Activated CD8-positive, alpha-beta T cell treated with anti-CD3 and anti-CD28 coated beads, Interleukin-2, amount 10 ng/mL, durations not matched to agents 7 days and 5 days (primary cell): ENCODE measurements around the gene MPRIP. TPM values are rescaled to one million over a fixed set of nuclear protein-coding genes. Genes with fewer than 3 reads are reported as not detected.

ENCODE experiments used
- ATAC-seq: fragments of 150-1000 bp; cut with Tn5 transposase; one replicate; pipeline ENCODE4 v1.10.0; 2021; ENCODE audit warnings: moderate library complexity
- CTCF ChIA-PET: fragments of 350-600 bp; sonication (Branson Sonifier 250); formaldehyde crosslinking; loops from one replicate; lab custom pipeline; 2021; ENCODE audit warnings: antibody characterized with exemption; lab: Charles Lee
- POLR2A ChIA-PET: fragments of 350-600 bp; sonication (Branson Sonifier 250); formaldehyde crosslinking; loops from one replicate; lab custom pipeline; 2021; ENCODE audit warnings: antibody characterized with exemption; lab: Charles Lee
- DNase-seq: peaks from one replicate; pipeline ENCODE4 v3.0.0-alpha.2; 2020
- H3K27ac Mint-ChIP-seq: one replicate; pipeline ENCODE4 v1.8.0; 2021; ENCODE audit warnings: mild to moderate bottlenecking, mixed read lengths
- H3K27me3 Mint-ChIP-seq: one replicate; pipeline ENCODE4 v1.8.0; 2021; ENCODE audit warnings: low read depth, mixed read lengths
- H3K36me3 Mint-ChIP-seq: one replicate; pipeline ENCODE4 v1.8.0; 2021; ENCODE audit warnings: low read depth, mixed read lengths
- H3K4me1 Mint-ChIP-seq: one replicate; pipeline ENCODE4 v1.8.0; 2021; ENCODE audit warnings: low read depth, mixed read lengths
- H3K4me3 Mint-ChIP-seq: one replicate; pipeline ENCODE4 v1.8.0; 2021; ENCODE audit warnings: mild to moderate bottlenecking, mixed read lengths
- H3K9me3 Mint-ChIP-seq: one replicate; pipeline ENCODE4 v1.8.0; 2022; ENCODE audit warnings: mixed read lengths; ENCODE audit not compliant: insufficient read depth
- total RNA-seq, 2 experiments: library from RNA; stranded (reverse); gene quantifications; one replicate each; pipeline ENCODE4 v1.2.3, GENCODE V29; 2021

Gene MPRIP
- total RNA-seq, 2 experiments from 2014 or later: 217 to 226 TPM

DNA sequence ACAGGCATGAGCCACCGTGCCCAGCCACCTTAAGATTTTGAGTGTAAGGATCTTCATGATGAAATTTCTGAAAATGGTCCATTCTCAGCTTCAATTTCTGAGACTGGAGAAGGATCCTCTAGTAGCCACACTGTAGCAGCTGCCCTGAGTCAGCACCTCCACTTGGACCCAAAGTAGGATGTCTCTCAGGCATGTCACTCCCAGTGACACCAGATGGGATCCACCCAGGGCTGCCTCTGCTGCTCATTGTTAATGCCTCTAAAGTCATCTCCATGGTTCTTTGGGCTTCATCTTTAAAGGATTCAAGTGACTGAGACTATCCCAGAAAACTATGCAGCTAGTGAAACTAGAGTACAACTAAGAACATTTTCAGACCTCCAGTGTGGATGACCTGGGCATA, 156.0 kb downstream of the MPRIP start:
- DNase-seq: no peak
- Mint-ChIP-seq H3K36me3 (peaks cover 14% of the 10 kb centered on the region), H3K4me3 (no peak overlapping the region), H3K27ac (no peak overlapping the region), H3K9me3 (no peaks in the 10 kb centered on the region), H3K4me1 (peaks cover 2% of the 10 kb centered on the region), H3K27me3 (no peaks in the 10 kb centered on the region)
- POLR2A ChIA-PET: interaction anchor here (0.7 kb wide), 1 partner anchor 75 kb away, joined by 3 read pairs; no protein-coding TSS in a partner anchor
- no peak for ATAC-seq
- CTCF ChIA-PET: no interaction called here

DNA sequence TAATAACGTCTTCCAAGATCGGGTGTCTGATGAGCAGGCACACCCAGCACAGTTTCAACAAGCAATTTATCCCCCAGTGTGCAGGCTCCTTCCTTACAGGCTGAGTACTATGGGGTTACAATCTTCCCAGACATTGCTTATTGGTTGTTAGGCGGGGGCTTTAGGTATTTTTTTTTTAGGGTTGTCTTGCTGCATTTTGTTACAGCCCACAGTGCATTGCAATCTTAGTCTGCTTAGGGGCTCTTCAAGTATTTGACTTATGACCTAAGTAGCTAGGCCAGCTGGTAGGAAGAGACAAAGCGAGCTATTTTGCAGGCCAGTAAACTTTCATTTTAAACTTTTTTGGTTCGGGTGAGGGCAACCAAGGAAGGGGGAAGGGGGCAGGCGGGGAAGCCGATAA, 158.1 kb downstream of the MPRIP start:
- Mint-ChIP-seq H3K27ac (no peak overlapping the region), H3K9me3 (no peaks in the 10 kb centered on the region), H3K36me3 (peaks cover 22% of the 10 kb centered on the region), H3K4me3 (no peak overlapping the region), H3K27me3 (no peaks in the 10 kb centered on the region), H3K4me1 (peaks cover 21% of the 10 kb centered on the region)
- ChIA-PET POLR2A (interaction anchor here (1.6 kb wide), 1 partner anchor 20 kb away, joined by 4 read pairs; no protein-coding TSS in a partner anchor), CTCF (interaction anchor here (2.2 kb wide), 1 partner anchor 11 kb away, joined by 6 read pairs; no protein-coding TSS in a partner anchor)
- ATAC-seq (no peak), DNase-seq (no peak)

DNA sequence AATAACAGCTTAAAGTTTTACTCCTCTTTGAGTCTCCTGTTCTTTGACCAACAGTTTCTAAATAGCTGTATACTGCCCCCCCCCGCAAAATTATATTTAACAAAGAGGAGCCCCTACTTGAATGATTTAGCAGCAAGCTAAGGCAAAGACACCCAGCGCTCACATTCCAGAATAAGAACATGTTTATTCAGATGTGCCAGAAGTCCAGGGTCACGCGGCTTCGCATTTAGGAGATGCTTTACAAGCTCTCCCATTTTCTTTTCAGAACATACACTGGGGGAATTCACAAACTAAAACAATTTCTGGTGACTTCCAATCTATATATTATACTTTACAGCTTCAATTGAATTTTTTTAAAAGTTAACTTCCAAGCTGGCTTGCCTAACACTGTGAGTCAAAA, 158.6 kb downstream of the MPRIP start:
- Mint-ChIP-seq H3K4me1 (peaks cover 25% of the 10 kb centered on the region), H3K27me3 (no peaks in the 10 kb centered on the region), H3K9me3 (no peaks in the 10 kb centered on the region), H3K36me3 (peaks cover 20% of the 10 kb centered on the region), H3K4me3 (no peak overlapping the region), H3K27ac (no peak overlapping the region)
- no peak for ATAC-seq
- ChIA-PET CTCF (interaction anchor here (2.2 kb wide), 1 partner anchor 11 kb away, joined by 6 read pairs; no protein-coding TSS in a partner anchor), POLR2A (interaction anchor here (1.6 kb wide), 1 partner anchor 21 kb away, joined by 4 read pairs; no protein-coding TSS in a partner anchor)
- DNase-seq: no peak

DNA sequence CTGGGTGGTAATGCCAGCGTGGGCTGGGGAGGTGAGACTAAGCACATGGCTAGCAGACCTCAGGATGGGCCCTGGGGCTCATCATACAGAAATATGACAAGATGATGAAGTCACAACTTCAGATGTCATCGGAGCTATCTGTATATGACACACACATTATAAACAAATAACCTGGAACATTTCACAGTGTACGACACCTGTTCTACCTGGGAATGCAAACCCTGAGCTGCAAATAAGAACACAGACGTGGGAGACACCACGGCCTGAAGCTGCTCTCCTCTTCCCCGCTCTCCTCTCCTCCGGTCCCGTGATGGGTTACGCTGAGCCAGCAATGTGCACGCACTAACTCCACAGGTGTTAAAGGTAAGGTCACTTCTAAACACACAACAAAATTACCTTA, 159.0 kb downstream of the MPRIP start:
- Mint-ChIP-seq H3K27me3 (no peaks in the 10 kb centered on the region), H3K36me3 (peaks cover 20% of the 10 kb centered on the region), H3K9me3 (no peaks in the 10 kb centered on the region), H3K4me3 (no peak overlapping the region), H3K4me1 (peaks cover 25% of the 10 kb centered on the region), H3K27ac (no peak overlapping the region)
- POLR2A ChIA-PET: interaction anchor here (1.6 kb wide), 1 partner anchor 21 kb away, joined by 4 read pairs; no protein-coding TSS in a partner anchor
- ATAC-seq: no peak
- CTCF ChIA-PET: no interaction called here
- no peak for DNase-seq

DNA sequence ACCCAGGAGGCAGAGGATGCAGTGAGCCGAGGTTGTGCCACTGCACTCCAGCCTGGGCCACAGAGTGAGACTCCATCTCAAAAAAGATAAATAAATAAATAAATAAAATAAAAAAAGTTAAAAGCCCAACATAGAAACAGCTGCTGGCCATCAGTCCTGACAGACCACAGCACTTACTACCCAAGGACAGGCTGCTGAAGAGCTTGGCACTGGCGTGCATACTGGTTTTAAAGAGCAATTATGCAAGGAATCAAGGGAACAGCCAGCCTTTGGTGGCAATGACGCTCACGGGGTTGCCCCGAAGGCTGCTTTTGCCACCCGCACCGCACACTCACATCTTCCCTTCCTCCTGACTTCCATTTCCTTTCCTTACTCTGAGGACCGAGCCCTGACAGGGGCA, 159.7 kb downstream of the MPRIP start:
- CTCF ChIA-PET: no interaction called here
- DNase-seq: no peak
- H3K4me1 Mint-ChIP-seq: peaks cover 31% of the 10 kb centered on the region
- H3K27ac Mint-ChIP-seq: no peak overlapping the region
- POLR2A ChIA-PET: no interaction called here
- peaks cover 20% of the 10 kb centered on the region for H3K36me3 Mint-ChIP-seq
- no peak overlapping the region for H3K4me3 Mint-ChIP-seq
- ATAC-seq: no peak
- H3K9me3 Mint-ChIP-seq: no peaks in the 10 kb centered on the region
- no peaks in the 10 kb centered on the region for H3K27me3 Mint-ChIP-seq

DNA sequence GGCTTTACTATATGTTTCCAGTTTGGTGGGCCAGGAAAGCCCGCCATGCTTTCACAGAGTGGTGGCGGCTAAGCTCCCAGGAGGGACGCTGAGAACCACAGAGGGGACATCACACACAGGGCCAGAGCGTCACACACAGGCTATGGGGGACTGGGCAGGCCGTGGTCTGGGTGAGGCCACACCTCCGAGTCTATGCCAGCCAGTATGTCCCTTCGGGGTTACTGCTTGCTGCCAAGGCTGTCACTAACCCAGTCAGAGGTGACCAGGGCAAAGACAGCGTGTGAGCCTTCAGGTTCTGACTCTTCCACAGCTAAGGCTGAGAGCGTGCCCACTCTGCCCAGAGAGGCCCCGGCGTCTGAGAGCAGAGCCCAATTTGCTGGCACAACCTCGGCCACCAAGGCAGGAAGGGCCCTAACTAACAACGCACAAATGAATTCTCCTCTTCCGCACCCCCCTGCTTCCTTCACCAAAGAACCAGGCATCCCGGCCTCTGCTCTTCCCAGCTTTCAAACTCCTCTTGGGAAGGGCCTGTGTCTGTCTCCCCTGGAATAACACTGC, 161.0 kb downstream of the MPRIP start:
- no peak for ATAC-seq
- peaks cover 20% of the 10 kb centered on the region for H3K36me3 Mint-ChIP-seq
- peak overlapping the region; percentile 52 for H3K27ac Mint-ChIP-seq
- no peaks in the 10 kb centered on the region for H3K27me3 Mint-ChIP-seq
- H3K4me1 Mint-ChIP-seq: peaks cover 33% of the 10 kb centered on the region
- ChIA-PET POLR2A (interaction anchor here (0.7 kb wide), 1 partner anchor 26 kb away, joined by 4 read pairs; no protein-coding TSS in a partner anchor), CTCF (no interaction called here)
- H3K4me3 Mint-ChIP-seq: no peak overlapping the region
- H3K9me3 Mint-ChIP-seq: no peaks in the 10 kb centered on the region
- DNase-seq: no peak

DNA sequence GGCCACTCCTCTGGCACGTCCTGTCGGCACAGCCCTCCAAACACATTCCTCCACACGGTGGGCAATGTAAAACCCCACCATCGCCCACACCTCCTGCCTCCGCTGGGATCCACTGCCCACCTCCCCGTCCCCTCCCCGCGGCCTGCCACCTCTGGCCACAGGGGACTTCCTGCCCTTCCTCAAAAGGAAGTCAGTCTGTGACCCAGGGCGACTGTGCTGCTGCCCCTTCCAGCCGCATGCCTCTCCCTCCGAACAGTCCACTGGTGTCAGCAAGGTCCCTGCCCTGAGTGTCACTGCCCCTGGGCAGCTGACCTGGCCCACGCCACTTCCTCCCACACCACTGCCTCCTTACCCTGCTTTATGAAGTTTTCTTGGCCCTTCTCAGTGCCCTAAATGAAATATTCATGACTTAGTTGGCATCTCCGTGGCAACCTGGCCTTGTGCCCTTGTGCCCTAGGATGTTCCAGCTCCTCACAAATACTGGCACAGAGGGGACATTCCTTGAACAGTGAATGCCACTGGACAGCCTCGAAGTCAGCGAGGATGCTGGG, 161.9 kb downstream of the MPRIP start:
- peaks cover 20% of the 10 kb centered on the region for H3K36me3 Mint-ChIP-seq
- ATAC-seq: no peak
- H3K9me3 Mint-ChIP-seq: no peaks in the 10 kb centered on the region
- H3K4me1 Mint-ChIP-seq: peaks cover 33% of the 10 kb centered on the region
- no peak for DNase-seq
- peak overlapping the region; percentile 57 for H3K27ac Mint-ChIP-seq
- CTCF ChIA-PET: no interaction called here
- POLR2A ChIA-PET: interaction anchor here (0.7 to 1.2 kb wide), 4 partner anchors 20 to 25 kb away, joined by 3 to 4 read pairs (median 4); no protein-coding TSS in a partner anchor
- H3K27me3 Mint-ChIP-seq: no peaks in the 10 kb centered on the region
- peak overlapping the region; percentile 89 for H3K4me3 Mint-ChIP-seq

DNA sequence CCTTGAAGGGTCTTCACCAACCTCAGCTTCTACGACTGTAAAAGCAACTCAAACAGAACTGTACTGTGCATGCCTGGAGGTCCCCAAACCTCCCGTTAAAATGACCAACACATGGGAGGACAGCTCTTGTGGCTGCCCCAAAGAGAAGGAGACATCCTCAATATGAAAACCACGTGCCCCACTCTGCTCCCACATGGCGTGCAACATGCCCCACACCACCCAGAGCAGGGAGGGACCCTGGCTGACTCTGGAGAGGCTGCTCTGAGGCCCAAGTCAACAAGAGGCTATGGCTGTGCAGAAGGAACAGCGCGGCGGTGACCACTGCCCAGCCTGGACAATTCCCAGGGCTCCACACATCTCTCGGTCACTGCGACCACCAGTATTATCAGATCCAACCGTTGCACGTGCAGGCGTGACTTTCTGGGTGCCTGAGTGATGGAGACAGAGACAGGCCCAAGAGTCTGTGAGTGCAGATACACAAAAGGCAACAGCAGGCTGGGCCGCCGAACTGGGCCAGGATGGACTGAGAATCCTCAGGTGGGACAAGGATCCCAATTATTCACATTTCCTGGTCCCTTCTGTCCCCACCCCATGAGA, 162.5 kb downstream of the MPRIP start:
- peaks cover 20% of the 10 kb centered on the region for H3K36me3 Mint-ChIP-seq
- H3K9me3 Mint-ChIP-seq: no peaks in the 10 kb centered on the region
- CTCF ChIA-PET: interaction anchor here (0.8 kb wide), 1 partner anchor 32 kb away, joined by 3 read pairs; the partner anchor contains the start of gene FLCN
- peaks cover 33% of the 10 kb centered on the region for H3K4me1 Mint-ChIP-seq
- H3K4me3 Mint-ChIP-seq: peak overlapping the region; percentile 89
- no peak for DNase-seq
- H3K27me3 Mint-ChIP-seq: no peaks in the 10 kb centered on the region
- POLR2A ChIA-PET: interaction anchor here (0.6 to 1.2 kb wide), 4 partner anchors 20 to 108 kb away, joined by 3 to 4 read pairs (median 4); no protein-coding TSS in a partner anchor
- H3K27ac Mint-ChIP-seq: peak overlapping the region; percentile 57
- no peak for ATAC-seq

DNA sequence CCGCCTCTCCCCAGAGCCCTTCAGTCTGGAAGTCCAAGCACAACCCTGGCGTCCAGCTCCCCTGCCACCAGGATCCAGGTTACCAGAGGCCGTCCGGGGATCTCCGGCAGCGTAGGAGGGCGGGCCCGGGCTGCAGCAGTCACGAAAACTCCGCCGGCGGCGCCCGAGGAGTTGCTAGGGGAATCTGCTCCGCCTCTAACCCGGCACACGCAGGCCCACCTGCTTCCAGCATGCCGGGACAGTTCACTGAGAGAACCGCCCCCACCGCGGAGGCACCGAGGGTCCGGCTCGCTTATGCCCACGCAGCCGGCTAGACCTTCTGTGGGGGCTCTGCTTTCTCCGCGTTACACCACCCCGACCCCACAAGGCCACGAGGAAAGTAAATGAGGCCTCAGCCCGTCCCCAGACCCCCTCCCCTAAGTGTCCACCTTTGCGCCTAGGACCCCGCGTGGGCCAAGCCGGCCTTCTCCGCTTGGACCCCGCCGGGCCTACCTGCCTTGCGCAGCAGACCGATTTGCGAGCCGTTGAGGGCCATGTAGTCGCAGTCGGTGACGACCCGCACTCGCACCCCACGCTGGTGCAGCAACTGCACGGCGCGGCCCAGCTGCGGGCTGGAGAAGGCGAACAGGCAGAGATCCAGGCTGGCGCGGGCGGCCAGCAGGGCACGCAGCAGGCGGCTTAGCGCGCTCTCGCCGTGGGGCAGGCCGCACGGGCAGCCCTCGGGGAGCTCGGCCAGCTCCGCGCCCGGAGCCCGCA, 163.3 kb downstream of the MPRIP start:
- peaks cover 33% of the 10 kb centered on the region for H3K4me1 Mint-ChIP-seq
- H3K9me3 Mint-ChIP-seq: no peaks in the 10 kb centered on the region
- CTCF ChIA-PET: interaction anchor here (0.8 kb wide), 1 partner anchor 31 kb away, joined by 3 read pairs; the partner anchor contains the start of gene FLCN
- H3K4me3 Mint-ChIP-seq: peak overlapping the region; percentile 89
- H3K27me3 Mint-ChIP-seq: no peaks in the 10 kb centered on the region
- peaks cover 16% of the 10 kb centered on the region for H3K36me3 Mint-ChIP-seq
- POLR2A ChIA-PET: interaction anchor here (0.6 to 1.0 kb wide), 2 partner anchors 30 to 107 kb away, joined by 4 read pairs; no protein-coding TSS in a partner anchor
- ATAC-seq: peak; percentile 71
- peak overlapping the region; percentile 92 for H3K27ac Mint-ChIP-seq
- peak; percentile 75 for DNase-seq

DNA sequence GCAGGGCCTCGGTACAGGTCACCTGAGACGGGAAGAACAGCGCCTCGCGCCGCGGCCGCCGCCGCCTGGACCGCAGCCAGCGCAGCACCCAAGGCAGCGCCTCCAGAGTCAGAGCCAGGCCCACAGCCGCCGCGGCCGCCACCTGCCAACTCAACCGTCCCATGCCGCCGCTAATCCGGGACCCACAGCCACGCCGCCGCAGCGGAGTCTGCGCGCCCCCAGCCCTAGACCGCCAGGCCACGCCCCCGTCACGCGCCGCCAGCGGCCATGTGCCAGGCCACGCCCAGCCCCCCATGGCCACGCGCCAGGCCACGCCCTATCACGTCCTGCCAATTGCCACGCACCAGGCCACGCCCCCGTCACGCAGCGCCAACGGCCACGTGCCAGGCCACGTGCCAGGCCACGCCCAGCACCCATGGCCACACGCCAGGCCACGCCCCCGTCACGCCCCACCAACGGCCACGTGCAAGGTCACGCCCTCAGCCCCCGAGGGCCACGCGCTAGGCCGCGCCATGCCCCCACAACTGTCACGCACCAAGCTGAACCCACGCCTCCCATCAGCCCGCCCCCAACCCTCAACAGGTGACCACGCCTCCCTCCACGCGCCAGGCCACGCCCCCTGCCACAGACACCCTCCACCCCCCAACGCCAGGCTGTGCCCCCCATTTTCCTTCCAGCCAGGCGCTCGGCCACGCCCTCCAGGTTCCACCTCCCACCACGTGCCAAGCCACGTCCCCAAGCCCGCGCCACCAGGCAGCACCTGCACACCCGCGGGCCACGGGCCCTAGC, 164.1 kb downstream of the MPRIP start, which contains the start of gene PLD6:
TSS of gene PLD6 (minus strand) at position 210 of the 789 bp plus-strand sequence. CDS start at position 163, 47 bp downstream.
- ChIA-PET CTCF (no interaction called here), POLR2A (interaction anchor here (1.0 kb wide), 1 partner anchor 31 kb away, joined by 4 read pairs; no protein-coding TSS in a partner anchor)
- Mint-ChIP-seq H3K27me3 (no peaks in the 10 kb centered on the region), H3K9me3 (no peaks in the 10 kb centered on the region), H3K4me1 (peaks cover 33% of the 10 kb centered on the region), H3K27ac (peak within 1 kb of the TSS; percentile 92), H3K36me3 (peaks cover 13% of the 10 kb centered on the region), H3K4me3 (peak within 1 kb of the TSS; percentile 89)
- DNase-seq (peak; percentile 90), ATAC-seq (peak; percentile 73)
